ENCODE data around the gene TPRG1. TPM values are rescaled to one million over a fixed set of nuclear protein-coding genes. Genes with fewer than 3 reads are reported as not detected.

TPRG1 gene
- total and polyA plus RNA-seq, 2 of the 4 experiments (the other 2 are of a cell fraction), result 0.17 TPM; not detected in 1

DNA sequence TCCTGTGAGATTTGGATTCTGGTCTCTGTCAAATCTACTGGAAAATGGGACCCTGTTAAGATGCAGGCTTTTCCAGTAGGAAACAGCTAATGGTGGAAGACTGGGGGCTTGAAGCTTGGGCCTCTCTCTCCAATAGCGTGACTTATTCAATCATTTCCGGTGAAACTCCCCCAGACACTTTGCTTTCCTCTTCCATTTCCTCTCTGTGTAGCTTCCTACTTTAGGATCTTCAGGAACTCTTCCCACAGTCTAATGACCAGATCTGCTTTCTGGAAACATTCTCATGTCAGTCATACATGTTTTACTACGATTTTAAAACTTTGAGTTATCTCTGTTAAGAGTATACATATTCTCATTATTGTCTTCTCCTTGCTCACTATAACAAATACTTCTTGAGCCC lies 28.0 kb upstream of the TPRG1 start:
- Histone ChIP-seq H3K23ac (ENCODE audit: low read depth, low read length) (no peak overlapping the region), H3K36me3 (ENCODE audit: control insufficient read depth, insufficient read depth, low read length) (no peaks in the 10 kb centered on the region), H3K27me3 (ENCODE audit: control insufficient read depth, insufficient read depth, low read length) (peaks cover 25% of the 10 kb centered on the region), H2BK20ac (ENCODE audit: low read depth, low read length) (no peak overlapping the region), H3K18ac (ENCODE audit: low read depth, low read length) (no peak overlapping the region), H3K4me1 (ENCODE audit: control insufficient read depth, insufficient read depth, low read length) (peaks cover 5% of the 10 kb centered on the region; the same call in 1 of the 2 replicates), H2AK5ac (ENCODE audit: low read depth, low read length) (no peak overlapping the region), H4K5ac (ENCODE audit: low read depth, low read length) (no peak overlapping the region), H3K9me3 (ENCODE audit: control insufficient read depth, insufficient read depth, low read length) (no peaks in the 10 kb centered on the region), H2BK120ac (ENCODE audit: low read depth, low read length) (no peak overlapping the region), H3K56ac (ENCODE audit: extremely low read depth, insufficient read depth, low read length) (no peak overlapping the region), H3K4me2 (ENCODE audit: low read depth, low read length) (no peak overlapping the region), H4K8ac (ENCODE audit: low read depth in 2 of 2, low read length in 2 of 2) (no peak overlapping the region), H3K4me3 (ENCODE audit: insufficient read depth, low read depth, low read length) (no peak overlapping the region), H3K27ac (ENCODE audit: insufficient read depth, low read length) (no peak overlapping the region), H3K4ac (ENCODE audit: low read depth, low read length) (no peak overlapping the region), H4K91ac (ENCODE audit: insufficient read depth, low read depth, low read length) (no peak overlapping the region), H2BK5ac (ENCODE audit: low read depth, low read length, poor library complexity, severe bottlenecking) (no peak overlapping the region), H2AK9ac (replicated peaks; ENCODE audit: low read depth, low read length, poor library complexity) (no peak overlapping the region), H3K79me1 (ENCODE audit: low read depth in 1 of 2, low read length in 2 of 2) (no peaks in the 10 kb centered on the region), H2AFZ (replicated peaks; ENCODE audit: low read length, poor library complexity) (no peak overlapping the region), H3K9me1 (ENCODE audit: insufficient read depth, low read length) (no peaks in the 10 kb centered on the region), H3K14ac (replicated peaks; ENCODE audit: low read depth, low read length) (no peak overlapping the region), H3K9ac (ENCODE audit: low read depth, low read length) (no peak overlapping the region), H4K20me1 (ENCODE audit: insufficient read depth, low read length) (no peaks in the 10 kb centered on the region), H2BK15ac (ENCODE audit: low read depth, low read length) (no peak overlapping the region)
- in situ Hi-C loops (cut with MboI; ENCODE audit: low sequenced_read_pairs), result loop anchor here (25.0 kb wide), 1 partner anchor 681 kb away; no protein-coding TSS in a partner anchor
- no TSS peak for BruUV-seq (replicated peaks)
- intact Hi-C loops (cut with micrococcal nuclease), result loop anchor here (10.0 kb wide), 2 partner anchors 459 to 989 kb away; partner anchors contain the start of gene LPP
- DNase-seq, result no peak
- ChIA-PET CTCF (interaction anchor here (0.9 to 1.6 kb wide), 2 partner anchors 189 to 1403 kb away, joined by 3 to 4 read pairs; no protein-coding TSS in a partner anchor), POLR2A (ENCODE audit: unreplicated experiment) (no interaction called here)
- WGBS, 2 experiments (ENCODE audit: extremely low coverage in 2 of 2, insufficient read length in 1 of 2), result 92% methylated on average over 2 of the region's 3 CpGs; no CpG with 5 or more reads in 1 of the 2 experiments
- no peak for TF ChIP-seq CHD1 (IDR thresholded peaks at IDR 0.05; ENCODE audit: low read depth, low read length)
- TF ChIP-seq BHLHE40 (IDR thresholded peaks at IDR 0.05; ENCODE audit: low read depth, low read length), result no peak
- TF ChIP-seq POLR2A (IDR thresholded peaks at IDR 0.05; ENCODE audit: low read depth, low read length), result no peak
- no peak for TF ChIP-seq FOS (IDR thresholded peaks at IDR 0.05; ENCODE audit: low read depth, low read length)
- no peak for TF ChIP-seq NFE2L2 (IDR thresholded peaks at IDR 0.05; ENCODE audit: low read depth, low read length)
- ATAC-seq (ENCODE audit: low read depth), result no peak
- dilution Hi-C loops (cut with HindIII; ENCODE audit: low sequenced_read_pairs, unreplicated experiment), result no loop called here
